Measurements from ENCODE around the gene GSTM1.
A peak's percentile ranks its signal among the peaks of the same experiment; 100 is the strongest.

Gene GSTM1

GRCh38 chr1:109687641-109688499 is at the start of gene GSTM1:
TSS of gene GSTM1 (plus strand) at chr1:109687817. CDS start at chr1:109687874, 57 bp downstream.
- DNase-seq, result peak; percentile 66

DNA sequence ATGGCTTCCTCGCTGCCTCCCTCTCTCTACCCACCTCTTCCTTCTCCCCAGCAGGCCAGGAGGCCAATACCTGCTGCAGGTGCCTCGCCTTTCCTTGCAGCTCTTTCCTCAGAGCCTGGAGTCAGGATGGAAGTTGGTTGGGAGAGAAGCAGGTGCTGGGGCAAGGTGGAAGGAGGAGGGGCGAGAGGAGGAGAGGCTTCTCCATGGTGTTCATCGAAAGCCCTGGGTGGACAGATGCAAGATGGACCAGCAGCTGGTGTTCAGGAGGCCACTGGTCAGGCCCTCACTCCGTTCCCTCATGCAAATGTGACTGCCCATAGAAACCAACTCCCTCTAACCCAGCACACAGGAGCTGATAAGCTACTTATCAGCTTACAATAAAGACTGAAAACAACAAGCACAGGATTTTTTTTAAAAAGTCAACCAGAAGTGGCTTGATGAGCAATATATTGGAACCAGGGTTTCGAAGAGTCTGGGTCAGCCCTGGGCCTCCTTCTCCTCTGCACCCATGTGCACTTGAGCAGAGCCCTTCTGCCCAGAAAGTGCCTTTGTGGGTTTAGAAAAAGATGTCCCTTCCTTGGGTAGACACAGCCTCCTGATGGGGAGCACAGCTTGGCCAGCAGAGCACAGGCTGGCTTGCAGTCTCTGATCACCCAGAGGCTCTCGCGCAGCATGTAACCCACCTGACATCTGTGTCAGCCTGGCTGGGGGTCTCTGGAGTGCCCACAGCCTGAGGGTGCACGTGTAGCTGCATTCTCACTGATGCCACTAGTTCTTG is 48.4 kb upstream of the GSTM1 start:
- H3K27ac Mint-ChIP-seq, result no peak overlapping the region
- no peak for DNase-seq
- H3K9me3 Mint-ChIP-seq, result no peaks in the 10 kb centered on the region
- no peak for ATAC-seq (replicated peaks)
- no peaks in the 10 kb centered on the region for H3K36me3 Mint-ChIP-seq
- H3K4me3 Mint-ChIP-seq, result no peak overlapping the region
- H3K27me3 Mint-ChIP-seq, result peaks cover 3 to 17% of the 10 kb centered on the region in 2 donors
- H3K4me1 Mint-ChIP-seq, result peaks cover 27 to 40% of the 10 kb centered on the region in 2 donors

More at GRCh38 chr1:109687641-109688499, at the start of gene GSTM1:
- H3K36me3 Mint-ChIP-seq, result peaks cover 2 to 4% of the 10 kb centered on the region in 2 donors
- peak within 1 kb of the TSS; percentile 80 to 87 for H3K4me3 Mint-ChIP-seq
- no peaks in the 10 kb centered on the region for H3K9me3 Mint-ChIP-seq
- H3K27me3 Mint-ChIP-seq, result no peaks in the 10 kb centered on the region
- peak within 1 kb of the TSS; percentile 86 for H3K27ac Mint-ChIP-seq
- ATAC-seq (replicated peaks), result peak; percentile 95 to 97
- peaks cover 10 to 20% of the 10 kb centered on the region in 2 donors for H3K4me1 Mint-ChIP-seq

DNA sequence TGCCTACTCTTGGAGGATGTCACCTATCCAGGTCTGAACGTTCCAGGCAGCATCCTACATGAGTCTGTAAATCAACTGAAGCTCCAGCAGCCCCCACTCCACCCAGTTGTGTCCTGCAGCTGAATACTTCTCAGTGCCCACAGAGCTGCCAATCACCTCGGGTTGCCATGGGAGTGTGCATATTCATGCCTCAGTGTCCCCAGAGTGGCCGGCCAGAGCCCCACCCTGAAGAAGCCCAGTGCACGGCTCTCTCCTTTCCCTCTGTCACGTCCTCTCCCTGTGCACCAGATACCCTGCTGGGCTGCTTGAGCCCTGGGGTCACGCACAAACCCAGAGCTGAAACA is 47.8 kb upstream of the GSTM1 start:
- H3K27me3 Mint-ChIP-seq, result peaks cover 3 to 17% of the 10 kb centered on the region in 2 donors
- no peaks in the 10 kb centered on the region for H3K9me3 Mint-ChIP-seq
- no peaks in the 10 kb centered on the region for H3K36me3 Mint-ChIP-seq
- ATAC-seq (replicated peaks), result peak in 1 of 2 donors; percentile 4
- DNase-seq, result no peak
- peak overlapping the region in 1 of 2 donors; percentile 10 for H3K4me3 Mint-ChIP-seq
- peaks cover 22 to 35% of the 10 kb centered on the region in 2 donors for H3K4me1 Mint-ChIP-seq
- H3K27ac Mint-ChIP-seq, result peak overlapping the region; percentile 37

DNA sequence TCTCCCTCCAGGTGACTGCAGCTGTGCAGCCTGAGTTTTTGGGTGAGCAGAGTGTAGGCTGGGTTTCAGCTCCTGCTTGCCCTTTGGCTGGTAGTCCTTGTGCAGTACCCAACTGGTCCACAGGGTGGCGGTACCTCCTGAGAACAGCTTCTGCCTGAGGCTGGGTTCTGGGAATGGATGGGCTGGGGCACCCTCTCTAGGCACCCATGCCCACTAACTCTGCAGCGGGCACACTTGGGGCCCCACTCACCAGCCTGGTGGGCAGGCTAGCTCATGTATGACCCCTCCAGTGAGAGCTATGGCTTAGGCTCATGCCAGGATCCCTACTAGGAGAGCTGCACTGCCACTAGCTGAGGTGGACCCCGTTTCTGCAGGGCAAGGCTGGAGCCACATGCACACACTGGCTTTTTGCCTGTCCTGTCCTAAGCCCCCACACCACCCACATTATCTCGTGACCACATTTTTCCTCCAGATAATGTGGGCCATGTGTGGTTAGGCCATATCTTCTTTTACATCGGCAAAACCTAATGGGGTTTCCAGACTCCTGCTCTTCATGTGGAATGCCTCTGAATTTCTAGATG is 47.2 kb upstream of the GSTM1 start:
- H3K36me3 Mint-ChIP-seq, result no peaks in the 10 kb centered on the region
- peak overlapping the region; percentile 37 for H3K27ac Mint-ChIP-seq
- peak overlapping the region in 1 of 2 donors; percentile 10 for H3K4me3 Mint-ChIP-seq
- H3K9me3 Mint-ChIP-seq, result no peaks in the 10 kb centered on the region
- peaks cover 18 to 30% of the 10 kb centered on the region in 2 donors for H3K4me1 Mint-ChIP-seq
- ATAC-seq (replicated peaks) (peak; percentile 73 to 79), DNase-seq (peak; percentile 73)
- peaks cover 3 to 17% of the 10 kb centered on the region in 2 donors for H3K27me3 Mint-ChIP-seq

DNA sequence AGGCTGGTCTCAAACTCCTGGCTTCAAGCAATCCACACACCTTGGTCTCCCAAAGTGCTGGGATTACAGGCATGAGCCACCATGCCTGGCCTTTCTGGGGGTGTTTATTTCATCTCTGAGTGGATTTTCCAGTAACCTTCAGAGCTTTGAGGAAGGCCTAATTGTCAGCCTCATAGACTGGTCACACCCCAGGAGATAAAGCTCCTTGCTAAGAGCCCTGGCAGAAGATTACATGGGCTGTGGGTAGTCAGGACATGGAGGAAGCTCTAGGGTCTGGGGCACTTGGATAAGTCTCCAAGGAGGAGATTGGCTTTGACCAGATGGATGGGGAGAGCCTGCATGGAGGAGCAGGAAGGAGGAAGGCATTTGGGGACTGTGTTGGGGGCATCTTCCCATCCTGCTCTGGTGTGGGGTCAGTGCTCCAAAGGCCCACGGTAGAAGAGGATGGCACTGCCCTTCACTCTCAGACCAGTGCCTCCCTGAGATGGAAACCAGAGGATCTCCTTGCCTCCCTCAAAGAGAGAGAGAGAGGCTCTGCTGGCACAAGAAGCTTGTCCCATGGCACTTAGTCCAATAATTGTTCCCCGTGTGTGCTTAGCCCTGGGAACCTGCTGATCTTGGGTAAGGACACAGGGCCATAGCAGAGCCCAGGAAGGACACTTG is 46.4 kb upstream of the GSTM1 start:
- no peaks in the 10 kb centered on the region for H3K36me3 Mint-ChIP-seq
- H3K4me1 Mint-ChIP-seq, result peaks cover 17 to 26% of the 10 kb centered on the region in 2 donors
- peaks cover 3 to 17% of the 10 kb centered on the region in 2 donors for H3K27me3 Mint-ChIP-seq
- no peak overlapping the region for H3K4me3 Mint-ChIP-seq
- H3K9me3 Mint-ChIP-seq, result no peaks in the 10 kb centered on the region
- ATAC-seq (replicated peaks) (no peak), DNase-seq (no peak)
- H3K27ac Mint-ChIP-seq, result no peak overlapping the region

GRCh38 chr1:109641861-109642260 is 45.8 kb upstream of the GSTM1 start:
- no peak for ATAC-seq (replicated peaks)
- peaks cover 3 to 17% of the 10 kb centered on the region in 2 donors for H3K27me3 Mint-ChIP-seq
- no peak overlapping the region for H3K27ac Mint-ChIP-seq

GRCh38 chr1:109642626-109643025 is 45.0 kb upstream of the GSTM1 start:
- Mint-ChIP-seq H3K27me3 (peaks cover 3 to 17% of the 10 kb centered on the region in 2 donors), H3K9me3 (no peaks in the 10 kb centered on the region), H3K27ac (no peak overlapping the region), H3K4me1 (peaks cover 17 to 26% of the 10 kb centered on the region in 2 donors), H3K36me3 (no peaks in the 10 kb centered on the region), H3K4me3 (no peak overlapping the region)
- no peak for DNase-seq
- ATAC-seq (replicated peaks), result no peak

More at GRCh38 chr1:109641861-109642260, 45.8 kb upstream of the GSTM1 start:
- Mint-ChIP-seq H3K4me3 (no peak overlapping the region), H3K9me3 (no peaks in the 10 kb centered on the region), H3K4me1 (peaks cover 17 to 26% of the 10 kb centered on the region in 2 donors), H3K36me3 (no peaks in the 10 kb centered on the region)
- DNase-seq, result no peak

DNA sequence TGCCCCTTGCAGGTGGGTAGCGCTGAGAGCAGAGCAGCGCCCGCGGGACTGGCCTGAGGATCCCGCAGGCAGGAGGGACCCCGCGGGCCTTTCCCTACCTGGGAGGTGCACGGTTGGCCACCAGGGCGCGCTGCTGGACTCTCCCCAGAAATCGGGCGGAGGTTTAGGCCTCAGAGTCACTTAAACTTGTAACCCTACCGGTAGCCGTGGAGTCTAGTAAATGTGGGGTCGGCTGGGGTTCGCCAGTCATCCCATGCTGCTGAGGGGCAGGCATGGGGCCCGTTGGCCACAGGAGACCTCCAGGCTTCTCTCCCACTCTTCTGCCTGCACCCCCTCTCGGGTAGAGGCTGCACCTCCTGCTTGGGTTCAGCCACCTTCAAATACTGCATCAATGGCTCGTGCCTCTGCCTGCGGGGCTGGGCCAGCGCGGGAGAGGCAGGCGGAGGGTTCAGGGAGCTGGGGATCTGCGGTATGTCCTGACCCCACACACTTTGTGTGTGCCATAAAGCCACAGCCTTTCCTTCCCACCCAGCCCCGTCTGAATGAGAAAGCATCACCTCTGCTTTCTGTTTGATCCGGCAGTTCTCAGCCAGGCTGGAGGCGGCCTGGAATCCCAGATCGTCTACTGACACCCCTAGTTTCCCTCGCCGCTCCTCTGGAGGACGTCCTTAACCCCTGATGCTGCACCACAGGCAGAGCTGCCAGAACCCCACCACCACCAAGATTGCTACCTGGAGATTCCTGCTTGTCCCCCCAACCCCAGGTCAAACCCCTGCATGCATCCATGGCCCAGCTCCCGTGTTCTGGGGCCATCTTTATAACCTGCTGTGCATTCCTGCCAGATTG is 44.0 kb upstream of the GSTM1 start:
- Mint-ChIP-seq H3K36me3 (no peaks in the 10 kb centered on the region), H3K4me1 (peaks cover 17 to 26% of the 10 kb centered on the region in 2 donors), H3K9me3 (no peaks in the 10 kb centered on the region), H3K27ac (peak overlapping the region; percentile 65), H3K27me3 (peaks cover 3 to 12% of the 10 kb centered on the region in 2 donors), H3K4me3 (peak overlapping the region; percentile 6 to 46)
- peak; percentile 92 to 94 for ATAC-seq (replicated peaks)
- peak; percentile 80 for DNase-seq

DNA sequence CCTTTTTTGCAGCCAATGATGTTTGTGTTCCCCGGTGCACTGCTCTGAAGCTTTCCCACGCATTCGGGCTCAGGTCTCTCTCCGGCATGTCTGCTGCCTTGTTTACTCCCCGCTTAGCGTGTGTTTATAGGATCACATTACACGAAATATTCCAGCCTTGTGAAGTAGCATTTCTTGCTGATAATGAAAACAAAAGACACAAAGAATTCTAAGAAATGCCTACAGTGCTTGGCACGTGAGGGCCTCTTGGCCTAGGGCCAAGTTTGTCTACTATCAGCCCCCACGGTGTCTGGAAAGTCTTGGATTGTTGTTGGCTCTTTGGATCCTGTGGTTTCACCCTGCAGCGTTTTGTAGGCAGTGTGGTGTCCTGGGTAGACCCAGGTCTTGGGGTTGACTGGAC is 42.9 kb upstream of the GSTM1 start:
- Mint-ChIP-seq H3K36me3 (no peaks in the 10 kb centered on the region), H3K27ac (no peak overlapping the region), H3K4me3 (no peak overlapping the region), H3K27me3 (peaks cover 3 to 5% of the 10 kb centered on the region in 2 donors), H3K9me3 (no peaks in the 10 kb centered on the region), H3K4me1 (peaks cover 17 to 26% of the 10 kb centered on the region in 2 donors)
- DNase-seq (no peak), ATAC-seq (replicated peaks) (no peak)

DNA sequence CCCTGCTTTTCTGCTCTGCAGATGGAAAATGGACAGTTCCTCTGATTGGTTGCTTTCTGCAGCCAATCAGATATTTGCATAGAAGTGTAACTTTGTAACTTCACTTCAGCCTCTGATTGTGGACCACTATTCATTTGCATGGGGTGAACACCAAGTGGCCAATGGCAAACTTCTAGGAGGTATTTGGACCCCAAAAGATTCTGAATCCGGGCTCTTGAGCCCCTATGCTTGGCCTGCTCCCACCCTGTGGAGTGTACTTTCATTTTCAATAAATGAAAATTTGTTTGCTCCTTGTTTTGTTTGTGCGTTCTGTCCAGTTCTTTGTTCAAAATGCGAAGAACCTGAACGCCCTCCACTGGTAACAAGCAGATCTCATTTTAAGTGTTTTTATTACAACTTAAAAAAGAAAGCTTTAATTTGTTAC is 38.1 kb upstream of the GSTM1 start:
- no peak for ATAC-seq (replicated peaks)
- no peak overlapping the region for H3K4me3 Mint-ChIP-seq
- H3K27me3 Mint-ChIP-seq, result peaks cover 6 to 23% of the 10 kb centered on the region in 2 donors
- no peak overlapping the region for H3K27ac Mint-ChIP-seq
- no peaks in the 10 kb centered on the region for H3K9me3 Mint-ChIP-seq
- H3K36me3 Mint-ChIP-seq, result no peaks in the 10 kb centered on the region
- H3K4me1 Mint-ChIP-seq, result peaks cover 0 to 1% of the 10 kb centered on the region in 2 donors
- no peak for DNase-seq

- Mint-ChIP-seq H3K27ac (no peak overlapping the region), H3K36me3 (no peaks in the 10 kb centered on the region), H3K4me1 (peaks cover 4 to 8% of the 10 kb centered on the region in 2 donors), H3K27me3 (peaks cover 6 to 23% of the 10 kb centered on the region in 2 donors), H3K9me3 (no peaks in the 10 kb centered on the region), H3K4me3 (no peak overlapping the region)
- ATAC-seq (replicated peaks) (no peak), DNase-seq (no peak)
Measured at GRCh38 chr1:109650609-109651008, 37.0 kb upstream of the GSTM1 start.

DNA sequence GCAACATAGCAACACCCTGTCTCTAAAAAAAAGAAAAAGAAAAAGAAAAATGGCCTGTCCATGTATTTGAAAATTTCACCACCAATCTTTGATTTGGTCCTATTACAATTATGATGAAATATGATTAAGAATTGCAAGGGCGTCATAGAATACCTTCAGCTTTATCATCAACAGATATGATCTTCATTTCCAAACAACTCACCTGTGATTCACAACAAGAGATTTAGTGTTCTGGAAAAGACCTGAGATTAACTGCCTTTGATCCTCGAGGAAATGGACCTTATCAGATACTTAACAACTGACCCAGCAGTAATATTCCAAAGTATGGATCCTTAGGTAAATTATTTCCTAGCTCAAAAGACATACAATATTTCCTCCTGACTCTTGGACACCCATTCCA is 35.2 kb upstream of the GSTM1 start:
- Mint-ChIP-seq H3K36me3 (no peaks in the 10 kb centered on the region), H3K4me1 (peaks cover 14 to 21% of the 10 kb centered on the region in 2 donors), H3K27ac (no peak overlapping the region), H3K9me3 (no peaks in the 10 kb centered on the region), H3K27me3 (peaks cover 6 to 23% of the 10 kb centered on the region in 2 donors), H3K4me3 (no peak overlapping the region)
- no peak for DNase-seq
- no peak for ATAC-seq (replicated peaks)

- Mint-ChIP-seq H3K4me3 (no peak overlapping the region), H3K4me1 (peaks cover 15 to 21% of the 10 kb centered on the region in 2 donors), H3K27ac (no peak overlapping the region), H3K27me3 (peaks cover 6 to 23% of the 10 kb centered on the region in 2 donors), H3K9me3 (no peaks in the 10 kb centered on the region), H3K36me3 (peaks cover 0 to 2% of the 10 kb centered on the region in 2 donors)
- no peak for ATAC-seq (replicated peaks)
- DNase-seq, result no peak
Measured at GRCh38 chr1:109653306-109653705, 34.3 kb upstream of the GSTM1 start.
